Mesothelial cell of epicardium (in vitro differentiated cells): Measurements from ENCODE around the gene CKLF. TPM values are rescaled to one million over a fixed set of nuclear protein-coding genes. Genes with fewer than 3 reads are reported as not detected.

ENCODE experiments used
- DNase-seq, 2 experiments: peaks; one replicate each; pipeline ENCODE4 v3.0.0; 2021; ENCODE audit warnings: low spot score in 2 of 2; ENCODE audit not compliant: unreplicated experiment in 2 of 2
- H3K27ac Mint-ChIP-seq: 2 replicates; pipeline ENCODE4 v1.8.0; 2021; ENCODE audit warnings: mixed read lengths
- H3K27me3 Mint-ChIP-seq: 2 replicates; pipeline ENCODE4 v1.8.0; 2021; ENCODE audit warnings: low read depth, mixed read lengths
- H3K36me3 Mint-ChIP-seq: 2 replicates; pipeline ENCODE4 v1.8.0; 2021; ENCODE audit warnings: mixed read lengths
- H3K4me1 Mint-ChIP-seq: 2 replicates; pipeline ENCODE4 v1.8.0; 2021; ENCODE audit warnings: mixed read lengths
- H3K4me3 Mint-ChIP-seq: 2 replicates; pipeline ENCODE4 v1.8.0; 2021; ENCODE audit warnings: mild to moderate bottlenecking, moderate library complexity, mixed read lengths
- H3K9me3 Mint-ChIP-seq: 2 replicates; pipeline ENCODE4 v1.8.0; 2021; ENCODE audit warnings: mixed read lengths
- CTCF ChIP-seq: fragments of 200-600 bp; sonication (generic); IDR thresholded peaks from one replicate; pipeline ENCODE4 v1.5.0; 2021; ENCODE audit warnings: antibody characterized with exemption; ENCODE audit not compliant: unreplicated experiment
- total RNA-seq: library from RNA; stranded (reverse); gene quantifications from 3 replicates; pipeline ENCODE4 v1.2.1, GENCODE V29; 2021

CKLF gene
- total RNA-seq, 1 donor from 2014 or later: 31.1 TPM

- no peak for TF ChIP-seq CTCF
- Mint-ChIP-seq H3K4me3 (no peak overlapping the region), H3K36me3 (peaks cover 14% of the 10 kb centered on the region), H3K27me3 (no peaks in the 10 kb centered on the region), H3K27ac (no peak overlapping the region), H3K9me3 (no peaks in the 10 kb centered on the region), H3K4me1 (no peaks in the 10 kb centered on the region)
- DNase-seq: no peak
Measured at GRCh38 chr16:66568355-66568754, 16.0 kb downstream of the CKLF start.

- Mint-ChIP-seq H3K4me3 (no peak overlapping the region), H3K27me3 (no peaks in the 10 kb centered on the region), H3K4me1 (peaks cover 3% of the 10 kb centered on the region), H3K36me3 (peaks cover 11% of the 10 kb centered on the region), H3K9me3 (no peaks in the 10 kb centered on the region), H3K27ac (no peak overlapping the region)
- no peak for DNase-seq
- TF ChIP-seq CTCF: no peak
Measured at GRCh38 chr16:66569131-66569530, 16.8 kb downstream of the CKLF start.

- no peaks in the 10 kb centered on the region for H3K9me3 Mint-ChIP-seq
- H3K4me3 Mint-ChIP-seq: no peak overlapping the region
- TF ChIP-seq CTCF: no peak
- peaks cover 5% of the 10 kb centered on the region for H3K4me1 Mint-ChIP-seq
- H3K36me3 Mint-ChIP-seq: peaks cover 11% of the 10 kb centered on the region
- no peaks in the 10 kb centered on the region for H3K27me3 Mint-ChIP-seq
- H3K27ac Mint-ChIP-seq: no peak overlapping the region
- no peak for DNase-seq
Measured at GRCh38 chr16:66569827-66570405, 17.5 kb downstream of the CKLF start.

GRCh38 chr16:66572356-66572755, 20.0 kb downstream of the CKLF start:
- Mint-ChIP-seq H3K4me3 (no peak overlapping the region), H3K9me3 (no peaks in the 10 kb centered on the region), H3K27ac (no peak overlapping the region), H3K36me3 (peaks cover 3% of the 10 kb centered on the region), H3K27me3 (no peaks in the 10 kb centered on the region), H3K4me1 (peaks cover 5% of the 10 kb centered on the region)
- TF ChIP-seq CTCF: no peak
- DNase-seq: no peak

GRCh38 chr16:66574081-66574480, 21.7 kb downstream of the CKLF start:
- DNase-seq: no peak
- Mint-ChIP-seq H3K9me3 (no peaks in the 10 kb centered on the region), H3K4me3 (no peak overlapping the region), H3K4me1 (peaks cover 5% of the 10 kb centered on the region), H3K27ac (no peak overlapping the region), H3K27me3 (no peaks in the 10 kb centered on the region), H3K36me3 (no peaks in the 10 kb centered on the region)
- TF ChIP-seq CTCF: no peak

- Mint-ChIP-seq H3K9me3 (no peaks in the 10 kb centered on the region), H3K27me3 (no peaks in the 10 kb centered on the region), H3K4me3 (no peak overlapping the region), H3K27ac (no peak overlapping the region), H3K4me1 (peaks cover 5% of the 10 kb centered on the region), H3K36me3 (no peaks in the 10 kb centered on the region)
- DNase-seq: no peak
- TF ChIP-seq CTCF: no peak
Measured at GRCh38 chr16:66574531-66574930, 22.2 kb downstream of the CKLF start.
